Renal cortical epithelial cell (primary cell): Measurements from ENCODE around the gene TMEM163. TPM values are rescaled to one million over a fixed set of nuclear protein-coding genes. Genes with fewer than 3 reads are reported as not detected.
"Not testable (repeated sequence)": the region's sequence is repeated elsewhere in the genome, so short reads cannot be mapped to it uniquely, and the experiment has no call there.

Experiments
- DNase-seq: peaks from one replicate; pipeline ENCODE4 v3.0.0-alpha.2; 2011; ENCODE audit warnings: low read depth
- total RNA-seq: library from RNA; depleted of rRNA; stranded (reverse); fragments of >200 nt; gene quantifications from 2 replicates; pipeline ENCODE4 v1.2.3, GENCODE V29; 2014

Gene TMEM163
- total RNA-seq, 1 donor from 2014 or later = 6.7 TPM

DNA sequence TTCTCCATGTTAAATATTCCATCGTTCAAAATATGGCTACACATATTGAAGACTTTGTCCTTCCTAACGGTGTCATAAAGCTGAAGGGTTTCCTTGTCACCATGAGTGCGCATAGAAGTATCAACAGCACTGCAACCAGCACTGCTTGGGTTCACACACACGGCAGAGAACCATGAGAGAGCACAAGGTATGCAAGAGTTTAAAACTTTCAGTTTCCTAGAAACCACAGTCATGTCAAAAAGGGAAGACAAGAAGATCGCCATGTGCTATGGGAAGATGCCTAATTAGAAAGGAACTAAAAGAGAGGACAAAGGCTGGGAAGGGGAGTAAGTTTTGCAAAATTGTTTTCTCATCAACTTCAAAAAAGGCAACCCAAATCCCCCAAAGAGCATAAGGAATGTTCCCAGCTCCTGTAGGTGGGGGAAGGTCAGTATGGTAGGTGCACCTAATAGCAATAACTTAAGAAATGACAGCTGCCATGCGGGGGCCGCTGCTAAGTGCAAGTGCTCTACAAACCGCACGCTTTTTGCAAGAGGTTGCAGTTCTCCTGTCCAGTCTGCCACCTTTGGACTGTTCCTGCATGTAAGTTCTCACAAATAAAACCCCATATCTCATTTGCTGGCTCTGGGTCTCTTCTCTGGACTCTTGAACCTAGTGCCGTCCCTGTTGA is 136.8 kb downstream of the TMEM163 start:
- no peak for DNase-seq

DNA sequence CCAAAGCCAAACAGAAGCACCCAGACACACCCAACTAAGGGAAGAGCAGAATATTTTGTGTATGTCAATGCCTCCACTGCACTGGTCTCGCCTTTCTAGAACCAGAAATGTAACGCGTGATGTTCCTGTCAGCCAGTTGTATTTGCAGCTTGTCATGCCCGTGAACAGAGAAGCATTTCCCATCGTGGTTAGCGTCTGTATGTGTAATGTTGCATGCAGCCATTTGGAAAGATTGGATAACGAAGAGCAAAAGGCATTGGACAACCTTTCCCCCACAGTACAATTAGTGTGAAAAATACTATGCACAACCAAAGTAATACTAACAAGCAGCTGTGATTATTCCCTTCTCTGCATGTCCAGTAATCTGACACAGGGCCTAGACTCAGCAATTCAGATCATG is 140.5 kb downstream of the TMEM163 start:
- no peak for DNase-seq

DNA sequence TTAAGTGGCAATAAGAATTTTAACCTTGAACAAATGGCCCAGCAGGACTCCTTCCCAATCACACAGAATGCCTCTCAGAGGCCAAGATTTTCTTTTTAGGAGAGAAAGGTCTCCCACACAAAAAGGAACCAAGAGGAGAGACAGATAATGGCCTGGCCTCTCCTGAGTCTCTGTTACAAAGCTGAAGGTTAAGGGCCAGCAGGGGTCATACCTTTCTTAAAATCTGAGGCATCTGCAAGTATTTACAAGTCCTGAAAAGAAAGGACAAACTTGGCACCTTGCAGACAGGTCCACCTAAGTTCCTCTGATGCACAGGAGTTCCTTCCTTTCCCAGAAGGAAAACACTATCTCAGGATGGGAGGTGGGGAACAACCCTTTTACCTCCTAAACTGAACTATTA is 142.3 kb downstream of the TMEM163 start:
- DNase-seq = no peak

DNA sequence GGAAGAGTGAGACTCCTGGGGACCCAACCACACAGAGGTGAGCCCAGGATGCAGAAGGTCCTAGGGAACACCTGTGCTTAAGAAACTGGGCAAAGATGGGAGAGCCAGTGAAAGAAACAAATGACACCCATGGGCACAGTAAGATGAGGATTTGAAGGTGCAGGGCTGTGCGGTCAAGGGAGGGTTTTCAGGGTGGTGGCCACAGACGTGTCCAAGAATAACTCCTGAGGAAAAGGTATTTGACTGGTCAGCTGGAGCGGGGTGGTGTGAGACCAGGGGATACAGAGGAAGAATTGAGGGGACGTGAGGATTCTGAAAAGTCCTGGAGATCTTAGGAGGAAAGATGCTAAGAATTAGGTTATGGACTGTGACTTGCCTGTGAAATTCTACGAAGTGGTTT is 142.9 kb downstream of the TMEM163 start:
- no peak for DNase-seq

DNA sequence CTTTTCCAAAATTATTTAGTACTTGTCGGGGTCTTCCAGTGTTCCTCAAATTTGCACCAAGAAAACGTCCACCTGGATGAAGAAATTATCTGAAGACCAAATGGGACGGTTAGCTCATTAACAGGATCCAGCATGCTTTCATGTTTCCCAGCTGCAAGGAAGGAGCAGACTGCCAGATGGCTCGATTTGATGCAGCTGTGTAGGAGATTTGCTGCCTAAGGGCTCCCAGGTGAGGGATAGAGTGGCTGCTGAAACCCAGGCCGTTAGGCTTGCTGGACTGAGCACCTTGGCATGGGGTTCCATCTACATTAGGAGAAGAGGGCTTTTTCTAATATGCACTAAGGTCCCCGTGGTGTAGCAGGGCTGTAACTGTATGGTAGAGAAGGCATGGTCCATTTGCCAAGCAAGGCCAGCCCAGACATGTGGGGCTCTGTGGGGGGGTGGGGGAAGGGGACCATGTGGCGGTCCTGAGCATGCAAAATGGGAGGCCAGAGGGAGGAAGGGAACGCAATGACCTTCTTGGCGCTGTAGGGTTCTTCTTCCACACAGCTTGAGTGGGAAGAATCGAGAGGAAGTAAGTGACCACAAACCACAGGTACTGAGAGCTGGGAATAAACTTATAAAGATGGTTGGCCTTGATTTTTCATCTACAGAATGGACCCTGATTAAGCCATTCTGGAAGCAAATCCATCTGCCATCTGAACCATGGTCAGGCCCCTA is 144.0 kb downstream of the TMEM163 start:
- DNase-seq = no peak

DNA sequence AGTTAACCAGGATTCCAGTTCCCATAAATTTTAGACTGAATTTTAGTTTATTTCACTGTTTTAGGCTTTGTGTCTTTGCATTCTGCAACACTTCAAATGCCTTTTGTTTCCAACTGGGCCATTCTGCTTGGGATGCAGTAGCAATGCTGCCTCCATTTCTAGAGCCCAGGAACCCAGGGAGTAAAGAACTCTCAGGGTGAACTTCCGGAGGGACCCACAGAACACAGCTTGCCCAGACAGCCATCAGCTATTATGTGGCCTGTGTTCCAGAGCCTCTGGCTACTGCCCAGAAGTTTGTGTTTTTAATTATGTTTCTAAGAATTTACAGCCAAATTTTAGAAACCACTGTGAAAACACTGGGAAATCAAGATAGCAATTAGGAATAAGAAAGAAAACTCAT is 145.1 kb downstream of the TMEM163 start:
- no peak for DNase-seq

DNA sequence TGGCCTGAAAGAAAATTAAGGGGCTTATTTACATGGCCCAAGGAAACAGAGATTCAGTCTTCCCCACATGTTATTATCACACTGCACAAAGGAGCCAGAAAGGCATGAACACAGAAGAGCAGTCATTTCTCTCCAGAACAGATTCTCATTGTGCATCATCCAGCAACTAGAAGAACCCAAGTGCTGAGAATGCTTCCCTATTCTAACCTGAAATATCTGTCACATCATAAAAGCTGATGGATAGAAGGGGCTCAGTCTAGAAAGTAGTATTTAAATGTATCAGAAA is 145.8 kb downstream of the TMEM163 start:
- DNase-seq = no peak

DNA sequence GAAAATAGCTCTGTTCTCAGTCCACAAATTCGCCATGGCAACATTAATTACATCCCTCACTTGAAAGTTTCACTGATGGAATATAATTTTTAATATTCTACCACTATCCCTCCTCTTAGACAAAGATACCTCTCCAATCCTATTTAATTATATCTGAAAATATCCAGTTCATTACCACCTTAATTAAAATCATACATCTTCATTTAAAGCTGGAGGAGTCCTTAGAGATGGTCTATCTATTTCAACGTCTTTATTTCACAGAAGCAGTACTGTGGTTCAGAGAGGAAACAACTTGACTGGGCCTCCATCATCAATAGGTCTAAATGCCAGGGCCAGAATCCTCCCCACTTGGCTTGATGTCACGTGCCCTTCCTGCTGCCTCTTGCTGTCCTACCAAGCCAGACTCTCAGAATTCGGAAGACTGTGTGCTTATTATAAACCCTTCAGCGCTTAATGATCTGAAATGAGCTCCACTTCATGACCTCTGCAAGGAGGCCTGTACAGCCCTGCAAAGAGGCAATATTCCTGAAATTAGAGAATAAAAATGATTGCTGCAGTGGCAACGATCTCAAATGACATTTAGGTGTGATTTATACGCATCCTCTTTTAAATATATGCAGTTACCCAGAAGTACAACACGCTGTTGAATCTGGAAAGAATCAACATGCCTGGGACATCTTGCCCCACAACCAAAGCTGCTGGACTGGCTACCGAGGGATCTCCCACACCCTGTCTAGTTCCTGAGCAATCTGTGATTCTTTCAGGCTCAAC is 146.3 kb downstream of the TMEM163 start:
- no peak for DNase-seq

DNA sequence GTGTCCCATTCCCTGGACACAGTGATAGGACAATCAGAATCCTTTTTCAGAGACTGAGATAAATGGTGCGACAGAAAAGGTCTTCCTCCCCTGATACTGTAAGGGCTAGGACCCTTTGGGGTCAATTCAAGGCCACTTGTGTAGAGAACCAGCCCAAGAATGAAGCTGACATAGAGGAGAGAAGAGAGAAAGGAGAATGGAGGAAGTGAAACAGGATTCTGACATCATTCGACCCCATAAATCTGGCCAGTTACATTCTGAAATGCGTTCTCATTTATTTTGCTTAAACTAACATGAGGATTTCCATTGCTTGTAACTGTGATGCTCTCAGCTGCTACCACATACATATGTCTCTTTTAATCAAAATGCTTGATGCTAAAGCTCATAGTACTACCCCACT is 148.1 kb downstream of the TMEM163 start:
- DNase-seq = no peak

DNA sequence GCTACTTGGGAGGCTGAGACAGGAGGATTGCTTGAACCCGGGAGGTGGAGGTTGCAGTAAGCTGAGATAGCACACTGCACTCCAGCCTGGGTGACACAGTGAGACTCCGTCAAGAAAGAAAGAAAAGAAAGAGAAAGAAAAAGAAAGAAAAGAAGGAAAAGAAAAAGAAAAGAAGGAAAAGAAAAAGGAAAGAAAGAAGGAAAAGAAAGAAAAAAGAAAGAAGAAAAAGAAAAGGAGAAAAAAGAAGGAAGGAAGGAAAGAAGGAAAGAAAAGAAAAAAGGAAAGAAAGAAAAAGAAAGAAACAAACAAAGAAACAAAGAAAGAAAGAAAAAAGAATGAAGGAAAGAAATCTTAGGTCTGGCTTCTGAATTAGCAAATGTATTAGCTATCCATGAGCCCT is 150.4 kb downstream of the TMEM163 start:
- no peak for DNase-seq

DNA sequence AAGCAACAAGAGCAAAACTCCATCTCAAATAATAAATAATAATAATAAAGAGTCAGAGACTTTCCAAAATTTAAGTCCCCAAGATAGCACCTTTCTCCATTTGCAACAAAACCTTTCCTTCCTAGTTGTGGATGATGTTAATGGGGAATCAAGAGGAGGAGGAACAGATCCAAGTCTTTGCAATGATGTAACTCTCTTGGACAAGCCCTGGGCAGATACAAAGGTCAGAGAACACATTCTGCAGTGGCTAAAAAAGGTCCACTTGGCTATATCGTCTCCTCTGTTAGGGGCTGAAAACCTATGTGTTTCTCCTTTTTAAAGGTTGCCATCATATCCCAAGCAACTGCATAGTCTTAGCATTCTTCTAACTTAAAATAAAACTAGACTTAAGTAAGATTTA is 151.1 kb downstream of the TMEM163 start:
- DNase-seq = no peak

DNA sequence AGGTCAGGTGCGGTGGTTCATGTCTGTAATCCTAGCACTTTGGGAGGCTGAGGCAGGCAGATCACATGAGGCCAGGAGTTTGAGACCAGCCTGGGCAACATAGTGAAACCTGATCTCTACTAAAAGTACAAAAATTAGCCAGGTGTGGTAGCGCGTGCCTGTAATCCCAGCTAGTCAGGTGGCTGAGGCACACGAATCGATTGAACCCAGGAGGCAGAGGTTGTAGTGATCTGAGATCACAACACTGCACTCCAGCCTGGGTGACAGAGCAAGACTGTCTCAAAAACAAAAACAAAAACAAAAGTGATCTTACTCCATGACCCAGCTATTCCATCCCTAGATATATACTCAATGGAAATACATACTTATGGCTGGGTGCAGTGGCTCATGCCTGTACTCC is 153.8 kb downstream of the TMEM163 start:
- not testable (repeated sequence) for DNase-seq

DNA sequence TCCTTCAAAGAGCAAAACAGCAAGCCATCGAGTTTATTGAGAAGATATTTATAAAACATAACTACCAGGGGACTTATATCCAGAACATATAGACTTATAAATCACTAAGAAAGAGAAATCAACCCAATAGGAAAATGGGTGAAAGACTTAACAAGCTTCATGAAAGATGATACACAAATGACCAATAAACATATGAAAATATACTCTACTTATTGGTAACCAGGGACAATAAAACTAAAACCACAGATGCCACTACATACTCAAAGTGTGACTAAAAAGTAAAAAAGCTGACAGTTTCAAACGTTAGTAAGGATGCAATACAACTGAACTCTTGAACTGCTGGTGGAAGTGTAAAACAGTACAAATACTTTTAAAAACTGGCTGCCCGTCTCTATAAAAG is 154.3 kb downstream of the TMEM163 start:
- no peak for DNase-seq

DNA sequence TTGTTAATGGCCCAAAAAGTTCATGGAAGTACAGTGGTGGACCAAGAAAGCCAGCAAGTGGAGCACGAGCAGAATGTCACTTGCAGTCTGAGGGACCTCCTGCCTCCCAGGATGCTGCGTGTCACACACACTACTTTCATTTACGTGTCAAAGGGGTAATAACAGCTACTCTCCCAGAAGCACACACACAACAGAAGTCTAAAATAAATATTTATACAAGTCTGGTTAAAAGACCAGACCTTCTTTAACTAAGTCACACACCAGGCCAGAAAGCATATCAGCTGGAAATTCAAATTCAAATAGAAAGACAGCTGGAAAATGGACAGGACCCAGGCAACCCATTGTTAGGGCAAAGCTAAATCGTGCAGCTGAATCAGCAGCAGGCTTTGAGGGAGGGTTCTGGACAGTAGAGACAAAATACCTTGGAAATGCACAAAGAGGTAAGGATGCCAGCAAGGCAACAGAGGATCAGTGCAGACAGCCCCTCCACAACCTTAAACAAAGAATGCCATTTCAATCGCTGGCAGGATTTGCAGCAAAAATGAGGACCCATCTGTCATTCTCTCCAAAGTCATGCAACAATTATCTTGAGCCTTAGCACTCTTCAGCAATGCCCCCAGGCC is 160.5 kb downstream of the TMEM163 start:
- DNase-seq = no peak

DNA sequence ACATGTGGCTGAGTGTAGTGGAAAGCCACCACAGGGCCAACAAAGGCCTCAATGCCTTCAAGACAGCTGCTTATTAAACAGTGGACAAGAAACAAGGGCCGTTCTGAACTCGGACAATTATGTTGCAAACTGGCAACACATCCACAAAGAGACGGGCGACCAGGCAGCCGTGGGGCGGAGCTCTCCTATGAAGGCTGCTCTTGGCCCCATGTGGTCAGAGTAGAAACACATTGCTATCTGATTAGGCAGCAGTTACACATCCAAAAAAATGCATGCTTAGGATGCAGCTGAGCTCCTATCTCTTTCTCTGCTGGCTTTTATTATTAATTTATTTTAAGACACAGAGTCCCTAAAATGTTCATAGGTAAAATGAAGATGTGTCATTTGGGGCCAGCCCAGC is 163.4 kb downstream of the TMEM163 start:
- no peak for DNase-seq

DNA sequence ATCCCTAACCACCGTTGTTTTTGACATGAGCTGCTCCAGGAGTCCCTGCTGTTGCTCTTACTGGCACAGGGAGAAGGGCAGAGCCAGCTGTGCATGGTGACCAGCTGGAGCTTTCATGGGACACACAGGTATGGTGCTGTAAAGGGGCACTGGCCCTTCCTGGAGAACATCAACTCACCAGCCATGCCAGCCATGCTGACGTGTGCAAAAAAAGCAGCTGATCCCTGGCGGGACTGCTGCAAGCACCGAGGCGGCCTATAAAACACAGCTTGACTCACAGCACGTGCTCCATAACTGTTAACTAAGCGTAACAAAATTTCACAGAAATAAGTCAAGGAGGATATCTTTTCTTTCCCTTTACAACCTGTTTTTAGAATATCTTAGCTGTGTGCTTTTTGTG is 165.1 kb downstream of the TMEM163 start:
- DNase-seq = no peak

DNA sequence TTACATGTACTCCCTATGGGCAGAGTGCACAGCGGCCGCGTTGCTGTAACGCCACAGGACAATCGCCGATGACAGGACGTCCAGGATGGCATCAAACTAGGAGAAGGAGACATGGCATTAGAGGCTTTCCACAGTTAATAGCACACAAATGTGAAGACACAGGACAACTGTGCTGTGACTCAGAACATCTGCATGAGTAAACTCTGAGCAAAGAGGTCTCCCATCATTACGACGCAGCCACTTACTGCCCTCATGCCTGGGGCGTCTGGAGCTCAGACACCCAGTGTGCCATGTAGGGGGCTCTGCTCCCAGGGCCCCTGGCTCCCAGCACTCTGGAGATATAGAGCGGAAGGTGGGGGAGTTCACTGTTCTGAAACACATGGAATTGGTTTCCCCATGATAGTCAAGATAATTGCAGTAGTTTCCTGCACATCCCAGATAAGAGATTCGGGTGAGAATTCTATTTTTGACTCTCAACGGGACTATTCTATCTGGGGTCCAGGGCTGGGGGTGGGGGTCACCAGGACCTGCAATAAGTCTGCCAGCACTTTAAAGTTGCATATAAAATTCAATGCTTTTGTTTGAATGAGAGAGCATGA is 168.1 kb downstream of the TMEM163 start:
- DNase-seq = no peak

DNA sequence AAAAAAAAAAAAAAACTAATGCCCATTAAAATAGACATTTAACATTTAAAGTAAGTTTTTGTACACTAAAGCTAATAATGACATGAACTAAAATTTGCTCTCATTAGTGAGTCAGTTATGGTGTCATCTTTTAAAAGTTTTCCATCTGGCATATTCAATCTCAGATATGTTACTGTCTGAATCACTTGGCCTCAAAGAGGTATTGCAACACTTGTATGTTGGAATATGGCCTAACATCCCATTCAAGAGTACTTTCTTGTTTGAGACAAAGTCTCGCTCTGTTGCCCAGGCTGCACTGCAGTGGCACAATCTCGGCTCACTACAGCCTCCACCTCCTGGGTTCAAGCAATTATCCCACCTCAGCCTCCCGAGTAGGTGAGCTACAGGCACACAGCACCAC is 169.7 kb downstream of the TMEM163 start:
- DNase-seq = peak; percentile 62

DNA sequence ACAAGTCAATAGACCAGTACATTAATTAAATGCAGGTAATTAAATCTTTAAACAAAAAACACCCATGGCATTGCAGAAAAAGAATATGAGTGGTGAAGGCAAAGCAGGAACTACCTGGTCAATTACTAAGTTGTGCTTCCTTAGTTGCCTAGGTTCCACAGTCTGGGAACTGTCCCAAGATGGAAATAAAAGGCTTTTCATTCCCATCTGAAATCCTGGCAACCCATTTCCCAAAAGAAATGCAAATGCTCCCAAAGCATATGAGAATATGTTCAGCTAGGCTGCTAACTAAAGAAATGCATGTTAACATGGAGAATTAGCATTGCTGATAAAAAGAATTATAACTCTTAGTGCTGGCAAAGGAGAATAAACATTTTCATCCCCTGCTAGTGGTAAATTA is 177.8 kb downstream of the TMEM163 start:
- no peak for DNase-seq

DNA sequence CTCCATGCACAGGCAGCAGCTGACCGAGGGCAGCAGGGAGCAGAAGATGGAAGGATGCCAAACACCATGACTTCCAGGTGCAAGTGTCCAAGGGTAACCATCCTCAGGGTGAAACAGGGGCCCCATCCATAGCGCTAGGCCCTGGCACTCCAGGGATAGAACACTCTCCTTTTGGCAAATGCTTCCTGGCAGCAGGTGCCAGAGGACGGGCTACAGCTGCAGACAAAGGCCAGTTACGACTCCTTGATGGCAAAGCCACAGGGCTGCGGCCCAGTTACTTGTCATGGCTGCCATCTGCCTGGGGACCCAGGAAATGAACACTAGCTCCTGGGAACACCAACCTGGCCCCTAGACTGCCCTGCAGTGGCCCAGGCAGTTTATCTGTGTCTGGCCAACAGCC is 178.8 kb downstream of the TMEM163 start:
- no peak for DNase-seq

DNA sequence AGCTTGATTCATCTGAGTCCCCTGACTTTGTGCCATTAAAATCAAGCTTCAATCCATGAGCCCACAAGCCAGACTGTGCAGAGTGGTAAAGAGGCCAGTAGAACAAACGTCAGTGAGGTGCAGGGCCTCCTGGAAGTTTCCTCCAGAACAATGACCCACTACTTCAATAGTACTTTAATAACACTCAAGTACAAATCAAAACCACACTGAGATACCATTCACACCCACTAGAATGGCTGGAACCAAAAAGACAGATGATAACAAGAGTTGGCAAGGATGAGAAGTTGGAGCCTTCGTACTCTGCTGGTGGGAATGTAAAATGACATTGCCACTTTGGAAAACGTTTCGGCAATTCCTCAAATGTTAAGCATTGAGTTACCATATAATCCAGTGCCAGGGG is 181.1 kb downstream of the TMEM163 start:
- no peak for DNase-seq

DNA sequence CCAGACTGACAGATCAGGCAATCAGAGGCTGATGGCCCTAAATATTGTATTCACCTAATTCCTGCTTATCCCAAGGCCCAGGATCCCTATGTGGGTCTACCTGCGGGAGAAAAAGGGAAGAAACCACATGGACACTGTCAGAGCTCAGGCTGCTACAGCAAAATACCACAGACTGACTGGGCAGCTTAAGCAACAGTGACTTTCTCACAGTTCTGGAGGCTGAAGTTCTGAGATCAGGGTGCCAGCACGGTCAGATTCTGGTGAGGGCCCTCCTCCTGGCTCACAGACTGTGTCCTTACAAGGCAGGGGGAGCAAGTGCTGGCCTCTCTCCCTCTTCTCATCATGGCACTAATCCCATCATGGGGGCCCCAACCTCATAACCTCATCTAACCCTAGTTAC is 181.7 kb downstream of the TMEM163 start:
- DNase-seq = no peak
